Skin of body (tissue), 2 donors: ENCODE measurements around the gene XIRP2. TPM values are rescaled to one million over a fixed set of nuclear protein-coding genes. Genes with fewer than 3 reads are reported as not detected.

Experiments
- DNase-seq: peaks from one replicate; lab custom pipeline; 2025; lab: John Stamatoyannopoulos, UW
- total RNA-seq: library from RNA; depleted of rRNA; stranded (reverse); fragments of >200 nt; gene quantifications from one replicate; pipeline ENCODE4 v1.2.3, GENCODE V29; 2014

The XIRP2 gene
- total RNA-seq, 1 donor from 2014 or later: 20.7 TPM

GRCh38 chr2:167132906-167133555 lies 244.8 kb downstream of the XIRP2 start:
- DNase-seq: no peak

GRCh38 chr2:167133614-167134013 lies 245.3 kb downstream of the XIRP2 start:
- DNase-seq: no peak

- no peak for DNase-seq
These were observed 246.2 kb downstream of the XIRP2 start for GRCh38 chr2:167134381-167135072.

GRCh38 chr2:167135706-167136105 lies 247.4 kb downstream of the XIRP2 start:
- DNase-seq: peak; percentile 20

GRCh38 chr2:167136879-167137596 lies 248.8 kb downstream of the XIRP2 start:
- DNase-seq: peak; percentile 11

GRCh38 chr2:167140330-167140729 lies 252.1 kb downstream of the XIRP2 start:
- no peak for DNase-seq

GRCh38 chr2:167140767-167141166 lies 252.5 kb downstream of the XIRP2 start:
- peak; percentile 15 for DNase-seq

GRCh38 chr2:167142554-167142953 lies 254.3 kb downstream of the XIRP2 start:
- DNase-seq: no peak

GRCh38 chr2:167144179-167144898 lies 256.1 kb downstream of the XIRP2 start:
- no peak for DNase-seq

- DNase-seq: no peak
These were observed 259.1 kb downstream of the XIRP2 start for GRCh38 chr2:167147271-167147941.

GRCh38 chr2:167151894-167152293 lies 263.6 kb downstream of the XIRP2 start:
- DNase-seq: no peak

- DNase-seq: no peak
These were observed 269.2 kb downstream of the XIRP2 start for GRCh38 chr2:167157523-167157922.

GRCh38 chr2:167177196-167177595 lies 288.9 kb downstream of the XIRP2 start:
- DNase-seq: no peak

- no peak for DNase-seq
These were observed 292.9 kb downstream of the XIRP2 start for GRCh38 chr2:167181134-167181533.

GRCh38 chr2:167181688-167182087 lies 293.4 kb downstream of the XIRP2 start:
- no peak for DNase-seq

- no peak for DNase-seq
These were observed 294.1 kb downstream of the XIRP2 start for GRCh38 chr2:167182403-167182802.

- no peak for DNase-seq
These were observed 295.7 kb downstream of the XIRP2 start for GRCh38 chr2:167183931-167184330.

- no peak for DNase-seq
These were observed 298.2 kb downstream of the XIRP2 start for GRCh38 chr2:167186465-167186864.

GRCh38 chr2:167187049-167187727 lies 298.9 kb downstream of the XIRP2 start:
- no peak for DNase-seq
